GM19468 (cell line): ENCODE results near the gene PDSS1.
"Not testable (repeated sequence)": the region's sequence is repeated elsewhere in the genome, so short reads cannot be mapped to it uniquely, and the experiment has no call there.

Experiments used
- ATAC-seq: cut with Tn5 transposase; IDR thresholded peaks from one replicate; pipeline ENCODE4 v1.9.1; 2021; ENCODE audit warnings: mild to moderate bottlenecking, moderate library complexity, moderate number of reproducible peaks; ENCODE audit not compliant: unreplicated experiment; ENCODE audit errors: extremely low read depth

Gene PDSS1

GRCh38 chr10:26697163-26697921 is at the start of gene PDSS1:
PDSS1 (plus strand) TSS chr10:26697701; CDS start chr10:26697712, 11 bp downstream.
- ATAC-seq = peak; percentile 67

GRCh38 chr10:26648245-26648636 is 49.3 kb upstream of the PDSS1 start:
- ATAC-seq = not testable (repeated sequence)

- no peak for ATAC-seq
These were observed 47.1 kb upstream of the PDSS1 start for GRCh38 chr10:26650406-26650805.

GRCh38 chr10:26651476-26651875 is 46.0 kb upstream of the PDSS1 start:
- not testable (repeated sequence) for ATAC-seq

GRCh38 chr10:26653004-26653403 is 44.5 kb upstream of the PDSS1 start:
- ATAC-seq = no peak

GRCh38 chr10:26655746-26656145 is 41.8 kb upstream of the PDSS1 start:
- ATAC-seq = no peak

GRCh38 chr10:26662864-26663263 is 34.6 kb upstream of the PDSS1 start:
- no peak for ATAC-seq

- ATAC-seq = no peak
These were observed 32.1 kb upstream of the PDSS1 start for GRCh38 chr10:26665080-26666048.

GRCh38 chr10:26675873-26676257 is 21.6 kb upstream of the PDSS1 start:
- ATAC-seq = no peak

- ATAC-seq = no peak
These were observed 17.9 kb upstream of the PDSS1 start for GRCh38 chr10:26679588-26679987.

- ATAC-seq = no peak
These were observed 16.4 kb upstream of the PDSS1 start for GRCh38 chr10:26681076-26681475.

GRCh38 chr10:26681971-26682370 is 15.5 kb upstream of the PDSS1 start:
- ATAC-seq = not testable (repeated sequence)

GRCh38 chr10:26682931-26683330 is 14.6 kb upstream of the PDSS1 start:
- ATAC-seq = no peak

- peak; percentile 94 for ATAC-seq
These were observed 12.7 kb upstream of the PDSS1 start for GRCh38 chr10:26684667-26685264.

- no peak for ATAC-seq
These were observed 12.1 kb upstream of the PDSS1 start for GRCh38 chr10:26685441-26685840.

GRCh38 chr10:26689399-26689798 is 8.1 kb upstream of the PDSS1 start:
- ATAC-seq = no peak

GRCh38 chr10:26690731-26691475 is 6.6 kb upstream of the PDSS1 start:
- no peak for ATAC-seq

- not testable (repeated sequence) for ATAC-seq
These were observed 3.0 kb upstream of the PDSS1 start for GRCh38 chr10:26694536-26694935.

GRCh38 chr10:26696786-26697162 is 727 bp upstream of the PDSS1 start:
- ATAC-seq = no peak
